Urinary bladder (tissue), 2 donors: ENCODE data around the gene ROR1. TPM values are rescaled to one million over a fixed set of nuclear protein-coding genes. Genes with fewer than 3 reads are reported as not detected.

Source experiments
- polyA plus RNA-seq: library from polyadenylated mRNA; stranded (reverse); fragments of 200-250 nt; gene quantifications from one replicate; pipeline ENCODE4 v1.2.3, GENCODE V29; 2013
- small RNA-seq: library from RNA; depleted of rRNA; stranded (forward); fragments of <200 nt; gene quantifications from one replicate; pipeline ENCODE3, GENCODE V24; 2014
- total RNA-seq: library from RNA; depleted of rRNA; stranded (reverse); fragments of >200 nt; gene quantifications from one replicate; pipeline ENCODE4 v1.2.3, GENCODE V29; 2014
- donor health status: healthy.

Gene ROR1
- total and polyA plus RNA-seq, 2 donors: 5.9 to 33.2 TPM

Small RNA genes within 50 kb of the gene (small RNA-seq; reads per million reads assigned to genes)
- gene RF00019 (not detected), gene RNU6-809P (not detected)

Other genes with a start within 250 kb of the ROR1 start
- 61.4 TPM for gene PGM1, start 180.6 kb upstream of the ROR1 start, total RNA-seq
- 52.7 TPM for gene PGM1, start 180.6 kb upstream of the ROR1 start, polyA plus RNA-seq